Measurements from ENCODE around the gene PLXDC1.
"Not testable (repeated sequence)": the region's sequence is repeated elsewhere in the genome, so short reads cannot be mapped to it uniquely, and the experiment has no call there.

PLXDC1 gene

GRCh38 chr17:39151943-39152818 lies 744 bp upstream of the PLXDC1 start:
- DNase-seq = peak; percentile 62

GRCh38 chr17:39150795-39151149 lies 665 bp downstream of the PLXDC1 start:
- DNase-seq = no peak

- no peak for DNase-seq
These were observed 1.3 kb downstream of the PLXDC1 start for GRCh38 chr17:39150104-39150634.

- no peak for DNase-seq
These were observed 3.9 kb downstream of the PLXDC1 start for GRCh38 chr17:39147221-39148185.

GRCh38 chr17:39146273-39146672 lies 5.2 kb downstream of the PLXDC1 start:
- DNase-seq = no peak

GRCh38 chr17:39145143-39145542 lies 6.3 kb downstream of the PLXDC1 start:
- no peak for DNase-seq

GRCh38 chr17:39144416-39144840 lies 7.0 kb downstream of the PLXDC1 start:
- DNase-seq = no peak

GRCh38 chr17:39143552-39144093 lies 7.8 kb downstream of the PLXDC1 start:
- DNase-seq = no peak

GRCh38 chr17:39141915-39142664 lies 9.3 kb downstream of the PLXDC1 start:
- no peak for DNase-seq

- DNase-seq = no peak
These were observed 10.1 kb downstream of the PLXDC1 start for GRCh38 chr17:39141294-39141693.

GRCh38 chr17:39139561-39139960 lies 11.9 kb downstream of the PLXDC1 start:
- DNase-seq = no peak

GRCh38 chr17:39139161-39139511 lies 12.3 kb downstream of the PLXDC1 start:
- DNase-seq = no peak

- DNase-seq = no peak
These were observed 12.8 kb downstream of the PLXDC1 start for GRCh38 chr17:39138431-39139160.

- no peak for DNase-seq
These were observed 16.6 kb downstream of the PLXDC1 start for GRCh38 chr17:39134878-39135277.

GRCh38 chr17:39132192-39132610 lies 19.2 kb downstream of the PLXDC1 start:
- DNase-seq = no peak

GRCh38 chr17:39131616-39132015 lies 19.8 kb downstream of the PLXDC1 start:
- DNase-seq = no peak

GRCh38 chr17:39130205-39130604 lies 21.2 kb downstream of the PLXDC1 start:
- DNase-seq = no peak

- DNase-seq = not testable (repeated sequence)
These were observed 21.9 kb downstream of the PLXDC1 start for GRCh38 chr17:39129544-39129943.

GRCh38 chr17:39126436-39126835 lies 25.0 kb downstream of the PLXDC1 start:
- DNase-seq = no peak

GRCh38 chr17:39125143-39125875 lies 26.1 kb downstream of the PLXDC1 start:
- no peak for DNase-seq

GRCh38 chr17:39123627-39124026 lies 27.8 kb downstream of the PLXDC1 start:
- no peak for DNase-seq
